Endodermal cell (in vitro differentiated cells): Measurements from ENCODE around the gene CHN2. TPM values are rescaled to one million over a fixed set of nuclear protein-coding genes. Genes with fewer than 3 reads are reported as not detected.
A peak's percentile ranks its signal among the peaks of the same experiment; 100 is the strongest.

Experiments used
- DNase-seq: peaks from one replicate; pipeline ENCODE4 v3.0.0-alpha.2; 2017
- H3K27ac ChIP-seq: 2 replicates; pipeline ENCODE4 v1.5.1; 2013; ENCODE audit warnings: mild to moderate bottlenecking, low read depth, low read length, moderate library complexity
- H3K27me3 ChIP-seq: 2 replicates; pipeline ENCODE4 v1.6.1; 2013; ENCODE audit warnings: mild to moderate bottlenecking, low read length, moderate library complexity; ENCODE audit not compliant: insufficient read depth, control insufficient read depth, poor library complexity, severe bottlenecking
- H3K36me3 ChIP-seq: 2 replicates; pipeline ENCODE4 v1.7.0; 2013; ENCODE audit warnings: mild to moderate bottlenecking, low read length, moderate library complexity; ENCODE audit not compliant: control insufficient read depth, insufficient read depth
- H3K4me1 ChIP-seq: one replicate; pipeline ENCODE4 v1.7.0; 2013; ENCODE audit warnings: low read length; ENCODE audit not compliant: control insufficient read depth, insufficient read depth
- H3K4me3 ChIP-seq: 2 replicates; pipeline ENCODE4 v1.5.1; 2013; ENCODE audit warnings: mild to moderate bottlenecking, low read length, moderate library complexity
- H3K9ac ChIP-seq: 2 replicates; pipeline ENCODE4 v1.6.1; 2013; ENCODE audit warnings: mild to moderate bottlenecking, low read length, moderate library complexity; ENCODE audit not compliant: poor library complexity, severe bottlenecking; ENCODE audit errors: extremely low read depth
- H3K9me3 ChIP-seq: 2 replicates; pipeline ENCODE4 v1.6.1; 2013; ENCODE audit warnings: mild to moderate bottlenecking, low read length, moderate library complexity; ENCODE audit not compliant: control insufficient read depth
- H3K27ac Mint-ChIP-seq: 2 replicates; pipeline ENCODE4 v1.8.0; 2020; ENCODE audit warnings: mixed read lengths
- H3K27me3 Mint-ChIP-seq: 2 replicates; pipeline ENCODE4 v1.8.0; 2021; ENCODE audit warnings: mild to moderate bottlenecking, mixed read lengths; ENCODE audit not compliant: insufficient read depth
- H3K36me3 Mint-ChIP-seq: 2 replicates; pipeline ENCODE4 v1.8.0; 2020; ENCODE audit warnings: low read depth, mixed read lengths
- H3K4me1 Mint-ChIP-seq: 2 replicates; pipeline ENCODE4 v1.8.0; 2020; ENCODE audit warnings: mixed read lengths
- H3K4me3 Mint-ChIP-seq: 2 replicates; pipeline ENCODE4 v1.8.0; 2020; ENCODE audit warnings: mild to moderate bottlenecking, moderate library complexity, mixed read lengths
- H3K9me3 Mint-ChIP-seq: 2 replicates; pipeline ENCODE4 v1.8.0; 2020; ENCODE audit warnings: mild to moderate bottlenecking, mixed read lengths
- CTCF ChIP-seq: fragments of 200-600 bp; sonication (generic); conservative IDR thresholded peaks from 2 replicates; pipeline ENCODE4 v1.5.0; 2021; ENCODE audit warnings: antibody characterized with exemption, mild to moderate bottlenecking
- WGBS, 2 experiments: methylation state at CpG; one replicate each; pipeline versions ENCODE4 v1.1.5 to v1.1.7; 2013; ENCODE audit warnings: missing lambda C conversion rate in 2 of 2, mixed read lengths in 1 of 2; ENCODE audit not compliant: insufficient coverage in 1 of 2, insufficient read length in 1 of 2; 5-methylcytosine and 5-hydroxymethylcytosine counted together
- total RNA-seq, 2 donors: library from RNA; stranded (reverse); fragmentation: NEBNext Ultra II Directional in 1 of 2; extraction: Animal tissue kit (Norgen Biotek cat#: 25700) in 1 of 2; gene quantifications; 2 replicates in 1 of 2; 3 replicates in 1 of 2; pipeline ENCODE4 v1.2.1, GENCODE V29; 2021

The CHN2 gene
- total RNA-seq, 2 donors from 2014 or later: 14.0 to 14.1 TPM

- Histone ChIP-seq H3K9ac (no peak overlapping the region), H3K9me3 (no peaks in the 10 kb centered on the region), H3K36me3 (no peaks in the 10 kb centered on the region), H3K4me3 (peak overlapping the region; percentile 90), H3K4me1 (peaks cover 2% of the 10 kb centered on the region), H3K27ac (no peak overlapping the region), H3K27me3 (peaks cover 26% of the 10 kb centered on the region)
- Mint-ChIP-seq H3K9me3 (no peaks in the 10 kb centered on the region), H3K27me3 (peaks cover 38% of the 10 kb centered on the region), H3K27ac (peak overlapping the region; percentile 74), H3K36me3 (peaks cover 4% of the 10 kb centered on the region), H3K4me3 (peak overlapping the region; percentile 84), H3K4me1 (peaks cover 29% of the 10 kb centered on the region)
- peak; percentile 57 for TF ChIP-seq CTCF
- DNase-seq: peak; percentile 64
- WGBS, 2 experiments: 61 to 65% methylated on average over 13 to 14 of the region's 14 CpGs
Measured at GRCh38 chr7:29146888-29147609, 47.5 kb upstream of the CHN2 start.

GRCh38 chr7:29147821-29148220, 46.8 kb upstream of the CHN2 start:
- Histone ChIP-seq H3K27ac (no peak overlapping the region), H3K9ac (no peak overlapping the region), H3K9me3 (no peaks in the 10 kb centered on the region), H3K36me3 (no peaks in the 10 kb centered on the region), H3K4me3 (no peak overlapping the region), H3K4me1 (peaks cover 2% of the 10 kb centered on the region), H3K27me3 (peaks cover 25% of the 10 kb centered on the region)
- Mint-ChIP-seq H3K9me3 (no peaks in the 10 kb centered on the region), H3K27me3 (peaks cover 36% of the 10 kb centered on the region), H3K4me3 (no peak overlapping the region), H3K4me1 (peaks cover 37% of the 10 kb centered on the region), H3K36me3 (peaks cover 4% of the 10 kb centered on the region), H3K27ac (no peak overlapping the region)
- no peak for DNase-seq
- WGBS, 2 experiments: 95 to 100% methylated on average over 1 to 4 of the region's 4 CpGs
- TF ChIP-seq CTCF: no peak

GRCh38 chr7:29149036-29149435, 45.5 kb upstream of the CHN2 start:
- Histone ChIP-seq H3K27me3 (peaks cover 19% of the 10 kb centered on the region), H3K4me3 (no peak overlapping the region), H3K4me1 (peaks cover 2% of the 10 kb centered on the region), H3K36me3 (no peaks in the 10 kb centered on the region), H3K27ac (no peak overlapping the region), H3K9me3 (no peaks in the 10 kb centered on the region), H3K9ac (no peak overlapping the region)
- no peak overlapping the region for H3K27ac Mint-ChIP-seq
- H3K9me3 Mint-ChIP-seq: peaks cover 2% of the 10 kb centered on the region
- no peak for TF ChIP-seq CTCF
- peaks cover 26% of the 10 kb centered on the region for H3K27me3 Mint-ChIP-seq
- H3K4me1 Mint-ChIP-seq: peaks cover 38% of the 10 kb centered on the region
- WGBS, 2 experiments: 97% methylated on average over 6 to 12 of the region's 12 CpGs
- peaks cover 5% of the 10 kb centered on the region for H3K36me3 Mint-ChIP-seq
- H3K4me3 Mint-ChIP-seq: no peak overlapping the region
- DNase-seq: no peak
